Pancreas (tissue), 10 donors: ENCODE data around the gene CD99L2. TPM values are rescaled to one million over a fixed set of nuclear protein-coding genes. Genes with fewer than 3 reads are reported as not detected.

ENCODE experiments used
- ATAC-seq, 4 donors: fragments of 200-7000 bp; cut with Tn5 transposase; one replicate each; pipeline versions ENCODE4 v1.8.0 to v1.9.1; 2020; ENCODE audit warnings: mild to moderate bottlenecking in 4 of 4, moderate library complexity in 4 of 4
- DNase-seq, 6 donors: peaks; one replicate each; pipeline ENCODE4 v3.0.0-alpha.2; 2020
- FAIRE-seq: peaks from 2 replicates; lab custom pipeline; 2012; peaks lifted over from hg19 to GRCh38; lab: Jason Lieb, UNC
- H3K27ac ChIP-seq, 4 donors: fragments of 200-600 bp; sonication (generic); 1 replicate in 3 of 4; 2 replicates in 1 of 4; pipeline versions ENCODE4 v1.5.0 to v1.8.0; 2020
- H3K27me3 ChIP-seq, 4 donors: fragments of 200-600 bp; one replicate each; pipeline ENCODE4 v1.8.0; 2021
- H3K36me3 ChIP-seq, 3 donors: fragments of 200-600 bp; sonication (generic) in 1 of 3; one replicate each; pipeline versions ENCODE4 v1.5.0 to v1.8.0; 2020 to 2021
- H3K4me1 ChIP-seq, 3 donors: fragments of 200-600 bp; one replicate each; pipeline ENCODE4 v1.8.0; 2021
- H3K4me3 ChIP-seq, 4 donors: fragments of 200-600 bp; sonication (generic) in 2 of 4; one replicate each; pipeline versions ENCODE4 v1.5.0 to v1.8.0; 2020 to 2021
- H3K9me3 ChIP-seq, 4 donors: fragments of 200-600 bp; one replicate each; pipeline ENCODE4 v1.8.0; 2021
- WGBS, 2 donors: extraction: QIAGEN DNeasy Blood & Tissue Kit; methylation state at CpG; one replicate each; pipeline ENCODE4 v1.1.7; 2013; 5-methylcytosine and 5-hydroxymethylcytosine counted together
- intact Hi-C, 3 donors: fragments of 100-400 bp; cut with DNase I; formaldehyde crosslinking; loops; one replicate each; pipeline versions ENCODE4 v1.11.1 to v1.14.2; 2022
- polyA plus RNA-seq, 2 donors: library from polyadenylated mRNA; stranded (reverse); fragments of 200-250 nt; gene quantifications; one replicate each; pipeline ENCODE4 v1.2.3, GENCODE V29; 2013
- total RNA-seq, 6 donors: library from RNA; stranded (reverse); fragmentation: NEBNext Ultra II Directional in 4 of 6; extraction: Animal tissue kit (Norgen Biotek cat#: 25700) in 4 of 6; gene quantifications; one replicate each; pipeline versions ENCODE4 v1.2.1 to v1.2.4, GENCODE V29; 2021 to 2023
- TF ChIP-seq, protein P1 (sequence below), 4 donors: fragments of 200-600 bp; sonication (generic) in 3 of 4; IDR thresholded peaks; one replicate each; pipeline versions ENCODE4 v1.5.0 to v1.8.0; 2021; ENCODE audit warnings: antibody characterized with exemption in 4 of 4
- donor health status: healthy with polysubstance abuse.
- donor health status: DM: no; HTN: no; CAD: no; lungs with moderate emphysema.
- donor health status: DM: no; HTN: no; CAD: no.
- donor health status: control.
- donor health status: control.
- donor health status: Bipolar disorder and iron deficiency.
- donor health status: DM: yes; HTN: yes; CAD: no.
- donor health status: DM: no; HTN: no; CAD: no.
- donor health status: DM: no; HTN: no; CAD: no.
- donor health status: DM: yes; HTN: yes; CAD: no.

CD99L2 gene
- total and polyA plus RNA-seq, 8 donors = 10.4 to 25.1 (median 16.2) TPM

DNA sequence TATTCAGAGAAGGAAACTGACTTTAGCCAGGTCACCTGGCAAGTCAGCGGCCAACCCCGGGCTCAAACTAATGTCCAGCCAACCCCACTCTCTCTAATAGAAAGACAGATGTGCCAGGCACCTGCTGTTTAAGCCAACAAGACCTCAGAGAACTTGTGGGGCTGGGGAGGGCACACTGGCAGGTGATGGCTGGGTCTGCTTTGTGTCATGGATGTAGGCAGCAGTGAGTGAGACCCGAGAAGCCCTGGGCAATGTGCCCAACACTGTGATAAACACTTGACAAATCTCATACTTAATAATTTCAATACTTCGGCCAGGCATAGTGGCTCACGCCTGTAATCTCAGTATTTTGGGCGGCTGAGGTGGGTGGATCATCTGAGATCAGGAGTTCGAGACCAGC, 9.0 kb upstream of the CD99L2 start:
- FAIRE-seq (no peak), DNase-seq (no peak), ATAC-seq (no peak)
- 50 to 54% methylated on average over 7 of the region's 7 CpGs for WGBS, 2 donors
- Histone ChIP-seq H3K4me1 (no peaks in the 10 kb centered on the region), H3K27ac (no peak overlapping the region), H3K27me3 (peaks cover 0 to 4% (median 0%) of the 10 kb centered on the region in 4 donors), H3K36me3 (no peaks in the 10 kb centered on the region), H3K4me3 (no peak overlapping the region), H3K9me3 (no peaks in the 10 kb centered on the region)
- intact Hi-C loops = no loop called here
- TF ChIP-seq, protein P1, sequence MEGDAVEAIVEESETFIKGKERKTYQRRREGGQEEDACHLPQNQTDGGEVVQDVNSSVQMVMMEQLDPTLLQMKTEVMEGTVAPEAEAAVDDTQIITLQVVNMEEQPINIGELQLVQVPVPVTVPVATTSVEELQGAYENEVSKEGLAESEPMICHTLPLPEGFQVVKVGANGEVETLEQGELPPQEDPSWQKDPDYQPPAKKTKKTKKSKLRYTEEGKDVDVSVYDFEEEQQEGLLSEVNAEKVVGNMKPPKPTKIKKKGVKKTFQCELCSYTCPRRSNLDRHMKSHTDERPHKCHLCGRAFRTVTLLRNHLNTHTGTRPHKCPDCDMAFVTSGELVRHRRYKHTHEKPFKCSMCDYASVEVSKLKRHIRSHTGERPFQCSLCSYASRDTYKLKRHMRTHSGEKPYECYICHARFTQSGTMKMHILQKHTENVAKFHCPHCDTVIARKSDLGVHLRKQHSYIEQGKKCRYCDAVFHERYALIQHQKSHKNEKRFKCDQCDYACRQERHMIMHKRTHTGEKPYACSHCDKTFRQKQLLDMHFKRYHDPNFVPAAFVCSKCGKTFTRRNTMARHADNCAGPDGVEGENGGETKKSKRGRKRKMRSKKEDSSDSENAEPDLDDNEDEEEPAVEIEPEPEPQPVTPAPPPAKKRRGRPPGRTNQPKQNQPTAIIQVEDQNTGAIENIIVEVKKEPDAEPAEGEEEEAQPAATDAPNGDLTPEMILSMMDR (IDR thresholded peaks at IDR 0.05) = no peak

DNA sequence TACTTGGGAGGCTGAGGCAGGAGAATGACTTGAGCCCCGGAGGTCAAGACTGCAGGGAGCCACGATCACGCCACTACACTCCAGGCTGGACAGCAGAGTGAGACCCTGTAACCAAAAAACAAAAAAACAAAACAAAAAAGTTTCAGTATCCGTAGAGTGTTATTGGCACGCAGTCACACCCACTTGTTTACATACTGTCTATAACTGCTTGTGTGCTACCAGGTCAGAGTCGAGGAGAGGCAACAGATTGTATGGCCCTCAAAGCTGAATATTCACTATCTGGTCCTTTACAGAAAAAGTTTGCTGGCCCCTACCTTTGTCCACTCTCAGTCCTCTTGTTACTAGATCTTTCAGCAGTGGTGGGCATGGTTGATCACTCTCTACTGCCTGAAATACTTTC, 8.2 kb upstream of the CD99L2 start:
- Histone ChIP-seq H3K36me3 (no peaks in the 10 kb centered on the region), H3K27ac (no peak overlapping the region), H3K4me1 (no peaks in the 10 kb centered on the region), H3K9me3 (no peaks in the 10 kb centered on the region), H3K27me3 (peaks cover 0 to 4% (median 0%) of the 10 kb centered on the region in 4 donors), H3K4me3 (no peak overlapping the region)
- 68 to 86% methylated on average over 6 of the region's 6 CpGs for WGBS, 2 donors
- ATAC-seq = no peak
- DNase-seq = no peak
- intact Hi-C loops = no loop called here
- TF ChIP-seq, protein P1 (IDR thresholded peaks at IDR 0.05) = no peak
- no peak for FAIRE-seq

DNA sequence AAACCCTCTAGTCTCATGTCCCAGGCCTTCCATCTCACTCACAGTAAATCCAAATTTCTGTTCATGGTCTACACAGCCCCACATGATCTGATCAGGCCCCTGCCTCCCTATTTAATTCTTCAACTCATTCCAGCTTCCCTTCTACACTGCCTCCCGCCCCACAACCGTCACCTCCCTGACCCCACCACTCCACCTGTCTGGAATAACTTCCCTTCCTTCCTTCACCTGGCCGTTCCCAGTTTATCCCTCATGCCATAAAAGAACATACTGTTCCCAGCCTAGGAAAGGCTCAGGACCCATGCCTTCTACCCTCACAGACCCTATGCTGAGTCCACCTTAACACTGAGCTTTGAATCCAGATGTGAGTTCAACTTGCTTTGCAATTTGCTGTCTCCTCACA, 6.8 kb upstream of the CD99L2 start:
- DNase-seq (no peak), ATAC-seq (no peak), FAIRE-seq (no peak)
- H3K27ac ChIP-seq = no peak overlapping the region
- TF ChIP-seq, protein P1 (IDR thresholded peaks at IDR 0.05) = no peak
- H3K27me3 ChIP-seq = peaks cover 0 to 4% (median 0%) of the 10 kb centered on the region in 4 donors
- no peaks in the 10 kb centered on the region for H3K36me3 ChIP-seq
- H3K9me3 ChIP-seq = no peaks in the 10 kb centered on the region
- 78% methylated on average over 3 of the region's 3 CpGs for WGBS, 2 donors
- no peak overlapping the region for H3K4me3 ChIP-seq
- H3K4me1 ChIP-seq = no peaks in the 10 kb centered on the region
- intact Hi-C loops = no loop called here

DNA sequence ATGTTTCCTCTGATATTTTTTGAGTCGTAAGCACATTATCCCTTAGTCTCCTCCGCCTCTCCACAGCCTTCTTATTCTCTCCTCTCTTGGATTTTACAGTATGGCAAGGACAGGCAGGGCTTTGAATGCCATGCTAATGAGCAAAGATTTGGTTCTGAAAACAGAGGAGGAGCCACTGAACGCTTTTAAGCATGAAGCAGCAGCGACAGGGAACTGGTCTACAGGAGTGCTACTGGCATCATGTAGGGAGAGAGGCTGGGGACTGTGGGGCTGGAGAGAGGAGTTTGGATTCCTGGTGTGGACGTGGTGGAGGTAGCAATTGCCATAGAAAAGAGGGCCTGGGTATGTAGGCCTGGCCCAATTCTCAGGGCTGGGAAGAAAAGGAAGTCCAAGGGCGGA, 4.6 kb upstream of the CD99L2 start:
- no peaks in the 10 kb centered on the region for H3K9me3 ChIP-seq
- FAIRE-seq (no peak), ATAC-seq (no peak), DNase-seq (no peak)
- WGBS, 2 donors = 55 to 78% methylated on average over 6 of the region's 6 CpGs
- H3K36me3 ChIP-seq = no peaks in the 10 kb centered on the region
- H3K4me3 ChIP-seq = no peak overlapping the region
- H3K27me3 ChIP-seq = peaks cover 0 to 4% (median 0%) of the 10 kb centered on the region in 4 donors
- no peaks in the 10 kb centered on the region for H3K4me1 ChIP-seq
- TF ChIP-seq, protein P1 (IDR thresholded peaks at IDR 0.05) = no peak
- no peak overlapping the region for H3K27ac ChIP-seq
- intact Hi-C loops = no loop called here

DNA sequence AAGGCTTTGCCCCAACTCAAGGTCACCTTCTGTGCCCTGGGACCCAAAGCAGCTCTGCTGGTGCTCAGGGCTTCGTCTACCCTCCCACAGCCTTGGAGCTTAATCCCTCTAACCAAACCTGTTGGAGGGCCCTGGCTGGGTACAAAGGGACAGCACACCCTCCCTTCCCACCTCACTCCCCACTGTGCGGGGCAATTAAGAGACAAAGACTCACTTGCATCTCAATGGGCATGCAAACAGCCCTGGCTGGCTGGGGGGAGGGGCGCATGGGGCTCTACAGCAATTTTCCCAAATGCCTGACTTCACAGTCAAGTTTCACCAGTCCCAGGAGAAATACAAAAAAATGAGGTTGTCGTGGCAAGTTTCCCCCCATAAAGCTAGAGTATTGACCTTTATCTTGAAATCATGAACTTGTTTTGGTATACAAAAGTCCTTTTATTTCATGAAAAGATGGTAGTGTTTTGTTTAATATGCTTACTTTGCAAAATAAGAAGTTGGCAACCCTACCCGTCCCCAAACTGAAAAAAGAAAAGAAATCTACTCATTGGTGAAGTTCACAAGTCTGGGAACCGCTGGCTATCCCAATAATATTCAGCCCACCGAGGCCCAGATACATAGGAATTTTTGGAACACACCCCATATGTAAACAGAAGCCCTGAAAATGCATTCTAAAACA, 4.1 kb upstream of the CD99L2 start:
- Histone ChIP-seq H3K9me3 (no peaks in the 10 kb centered on the region), H3K4me1 (no peaks in the 10 kb centered on the region), H3K36me3 (no peaks in the 10 kb centered on the region), H3K4me3 (no peak overlapping the region), H3K27me3 (peaks cover 0 to 4% (median 0%) of the 10 kb centered on the region in 4 donors), H3K27ac (no peak overlapping the region)
- WGBS, 2 donors = 35 to 49% methylated on average over 7 of the region's 7 CpGs
- TF ChIP-seq, protein P1 (IDR thresholded peaks at IDR 0.05) = no peak
- intact Hi-C loops = no loop called here
- FAIRE-seq (no peak), DNase-seq (no peak), ATAC-seq (no peak)
